GM23248 (cell line): ENCODE results near the gene CEACAM18.

Experiments
- EZH2 ChIP-seq: fragments of 200-600 bp; sonication (generic); IDR thresholded peaks from 2 replicates; pipeline ENCODE4 v1.6.1; 2018; ENCODE audit warnings: antibody characterized with exemption, mild to moderate bottlenecking; ENCODE audit not compliant: insufficient read depth, poor library complexity, severe bottlenecking
- EZH2phosphoT487 ChIP-seq: fragments of 200-600 bp; sonication (generic); IDR thresholded peaks from 2 replicates; pipeline ENCODE4 v1.6.1; 2018; ENCODE audit warnings: antibody characterized with exemption, moderate library complexity, mild to moderate bottlenecking, low read depth; ENCODE audit not compliant: insufficient read depth

DNA sequence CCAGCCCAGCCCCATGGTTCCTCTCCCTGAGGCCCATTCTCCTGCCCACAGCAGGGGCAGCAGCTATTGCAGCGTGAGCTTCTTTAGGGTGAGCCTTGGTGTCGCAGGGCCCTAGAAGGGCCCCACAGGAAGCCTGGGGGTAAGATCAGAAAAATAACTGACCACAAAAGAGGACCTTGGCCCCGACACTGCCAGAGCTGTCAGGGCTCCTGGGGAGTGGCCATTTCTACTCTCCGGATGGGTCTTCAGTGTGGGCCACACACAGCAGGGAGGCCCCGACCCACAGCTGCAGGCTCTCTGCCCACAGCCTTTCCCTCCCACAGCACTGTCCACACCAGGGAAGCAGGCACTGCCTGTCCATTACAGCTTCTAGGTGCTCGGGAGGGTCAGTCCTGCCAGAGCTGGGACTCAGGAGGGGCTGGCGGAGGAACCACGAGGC is 16.6 kb upstream of the CEACAM18 start:
- no peak for TF ChIP-seq EZH2
- no peak for TF ChIP-seq EZH2phosphoT487
